Upper lobe of left lung (tissue), 4 donors: ENCODE results near the gene PLGRKT.

Experiments used
- CTCF ChIP-seq, 6 experiments: fragments of 450-650 bp in 4 of 6; fragments of 200-600 bp in 2 of 6; sonication (generic) in 2 of 6; IDR thresholded peaks; one replicate each; pipeline ENCODE4 v1.5.1; 2016 to 2019; ENCODE audit warnings: antibody characterized with exemption in 6 of 6
- EP300 ChIP-seq, 4 donors: sonication (generic); formaldehyde crosslinking; IDR thresholded peaks; one replicate each; pipeline ENCODE4 v1.5.1; 2017; ENCODE audit warnings: antibody characterized with exemption in 4 of 4, control low read depth in 2 of 4
- POLR2A ChIP-seq, 4 donors: fragments of 450-650 bp; IDR thresholded peaks; one replicate each; pipeline ENCODE4 v1.5.1; 2016 to 2017; ENCODE audit warnings: antibody characterized with exemption in 4 of 4, mild to moderate bottlenecking in 2 of 4

GRCh38 chr9:5384436-5384835, 53.3 kb downstream of the PLGRKT start:
- TF ChIP-seq POLR2A (IDR thresholded peaks at IDR 0.05) (no peak), CTCF (IDR thresholded peaks at IDR 0.05) (no peak), EP300 (IDR thresholded peaks at IDR 0.05) (no peak)
